H1 (cell line): ENCODE results near the gene HMX1. TPM values are rescaled to one million over a fixed set of nuclear protein-coding genes. Genes with fewer than 3 reads are reported as not detected.

Source experiments
- CTCF ChIA-PET: fragments of 300-600 bp; sonication (Branson Sonifier 250); formaldehyde crosslinking; loops from one replicate; lab custom pipeline; 2021; ENCODE audit not compliant: partially characterized antibody; lab: Charles Lee
- POLR2A ChIA-PET: fragments of 300-600 bp; sonication (Branson Sonifier 250); formaldehyde crosslinking; loops from one replicate; lab custom pipeline; 2021; ENCODE audit warnings: inconsistent platforms; ENCODE audit not compliant: partially characterized antibody; lab: Charles Lee
- DNase-seq, 2 experiments: peaks; one replicate each; pipeline versions ENCODE4 v3.0.0 to v3.0.0-alpha.2; 2010 to 2022; ENCODE audit warnings: low spot score in 2 of 2, low read depth in 1 of 2, mixed read lengths in 1 of 2
- FAIRE-seq: peaks from 2 replicates; lab custom pipeline; 2011; peaks lifted over from hg19 to GRCh38; lab: Jason Lieb, UNC
- H2AFZ ChIP-seq: 2 replicates; pipeline ENCODE4 v1.8.1; 2012; ENCODE audit warnings: low read length, inconsistent platforms
- H2AK5ac ChIP-seq: 2 replicates; pipeline ENCODE4 v1.6.1; 2013; ENCODE audit warnings: low read depth, low read length
- H2BK120ac ChIP-seq: replicated peaks from 2 replicates; pipeline ENCODE3; 2013; ENCODE audit warnings: low read depth, low read length, inconsistent platforms
- H2BK12ac ChIP-seq: 2 replicates; pipeline ENCODE4 v1.6.1; 2013; ENCODE audit warnings: low read depth, low read length
- H2BK15ac ChIP-seq: 2 replicates; pipeline ENCODE4 v1.6.1; 2013; ENCODE audit warnings: low read length
- H2BK20ac ChIP-seq: 2 replicates; pipeline ENCODE4 v1.6.1; 2013; ENCODE audit warnings: low read length
- H2BK5ac ChIP-seq: 2 replicates; pipeline ENCODE4 v1.6.1; 2013; ENCODE audit warnings: low read depth, low read length
- H3K14ac ChIP-seq: 2 replicates; pipeline ENCODE4 v1.6.1; 2013; ENCODE audit warnings: inconsistent platforms; ENCODE audit not compliant: insufficient read length
- H3K18ac ChIP-seq: 2 replicates; pipeline ENCODE4 v1.6.1; 2013; ENCODE audit warnings: low read length; ENCODE audit errors: extremely low read depth
- H3K23ac ChIP-seq: 2 replicates; pipeline ENCODE4 v1.6.1; 2013; ENCODE audit warnings: inconsistent platforms; ENCODE audit not compliant: insufficient read length
- H3K23me2 ChIP-seq: 2 replicates; pipeline ENCODE4 v1.6.1; 2013; ENCODE audit warnings: low read depth, low read length
- H3K27ac ChIP-seq: 2 replicates; pipeline ENCODE4 v1.6.1; 2011; ENCODE audit warnings: low read depth, low read length, inconsistent platforms
- H3K27me3 ChIP-seq, 4 experiments: replicated peaks in 1 of 4; 1 replicate in 1 of 4; 2 replicates in 3 of 4; pipeline versions ENCODE4 v1.6.1 to v1.8.1; 2011 to 2013; ENCODE audit warnings: low read length in 3 of 4, mild to moderate bottlenecking in 3 of 4, inconsistent platforms in 2 of 4, mixed read lengths in 2 of 4, moderate library complexity in 1 of 4; ENCODE audit not compliant: control insufficient read depth in 3 of 4, insufficient read depth in 3 of 4; ENCODE audit errors: extremely low read depth in 1 of 4
- H3K36me3 ChIP-seq, 4 experiments: 2 replicates each; pipeline versions ENCODE4 v1.6.1 to v1.8.1; 2011 to 2013; ENCODE audit warnings: mild to moderate bottlenecking in 4 of 4, low read length in 3 of 4, moderate library complexity in 2 of 4, control low read depth in 1 of 4, inconsistent platforms in 1 of 4; ENCODE audit not compliant: insufficient read depth in 4 of 4, control insufficient read depth in 2 of 4
- H3K4ac ChIP-seq: replicated peaks from 2 replicates; pipeline ENCODE3; 2013; ENCODE audit warnings: low read length, low read depth, mixed read lengths, inconsistent platforms; ENCODE audit not compliant: insufficient read length
- H3K4me1 ChIP-seq, 4 experiments: replicated peaks in 1 of 4; 1 replicate in 1 of 4; 2 replicates in 3 of 4; pipeline versions ENCODE4 v1.6.1 to v1.8.1; 2011 to 2013; ENCODE audit warnings: low read length in 3 of 4, inconsistent platforms in 2 of 4, mixed read lengths in 1 of 4; ENCODE audit not compliant: insufficient read depth in 4 of 4, control insufficient read depth in 3 of 4
- H3K4me2 ChIP-seq, 2 experiments: 2 replicates each; pipeline versions ENCODE4 v1.6.1 to v1.8.1; 2011 to 2013; ENCODE audit warnings: low read depth in 2 of 2, low read length in 2 of 2, control low read depth in 1 of 2, inconsistent platforms in 1 of 2, mild to moderate bottlenecking in 1 of 2; ENCODE audit not compliant: insufficient read depth in 1 of 2
- H3K4me3 ChIP-seq, 4 experiments: fragments of 200-600, 300-600 bp in 1 of 4; sonication (generic), shearing (Covaris generic), sonication (Bioruptor Twin) in 1 of 4; 2 replicates each; pipeline versions ENCODE4 v1.5.1 to v1.8.1; 2011 to 2016; ENCODE audit warnings: low read length in 4 of 4, low read depth in 3 of 4, control low read depth in 2 of 4, inconsistent platforms in 2 of 4, mild to moderate bottlenecking in 2 of 4, mixed read lengths in 1 of 4, moderate library complexity in 1 of 4; ENCODE audit not compliant: insufficient read depth in 2 of 4; ENCODE audit errors: extremely low read depth in 1 of 4
- H3K56ac ChIP-seq: replicated peaks from 2 replicates; pipeline ENCODE3; 2013; ENCODE audit warnings: low read depth, mild to moderate bottlenecking, mixed read lengths, low read length, inconsistent platforms; ENCODE audit not compliant: insufficient read length
- H3K79me1 ChIP-seq: 2 replicates; pipeline ENCODE4 v1.6.1; 2013; ENCODE audit warnings: low read depth, low read length, control low read depth
- H3K79me2 ChIP-seq, 2 experiments: 2 replicates each; pipeline versions ENCODE4 v1.6.1 to v1.8.1; 2012 to 2013; ENCODE audit warnings: low read length in 2 of 2, mild to moderate bottlenecking in 2 of 2, inconsistent platforms in 1 of 2; ENCODE audit not compliant: insufficient read depth in 2 of 2, control insufficient read depth in 1 of 2
- H3K9ac ChIP-seq, 4 experiments: replicated peaks in 1 of 4; 1 replicate in 1 of 4; 2 replicates in 3 of 4; pipeline versions ENCODE4 v1.6.1 to v1.8.1; 2011 to 2013; ENCODE audit warnings: low read depth in 3 of 4, low read length in 3 of 4, control low read depth in 2 of 4, mild to moderate bottlenecking in 2 of 4, moderate library complexity in 2 of 4, inconsistent platforms in 1 of 4; ENCODE audit errors: extremely low read depth in 1 of 4
- H3K9me3 ChIP-seq, 2 experiments: 2 replicates each; pipeline versions ENCODE4 v1.6.1 to v1.8.1; 2012 to 2013; ENCODE audit warnings: mild to moderate bottlenecking in 2 of 2, moderate library complexity in 2 of 2, control low read depth in 1 of 2, inconsistent platforms in 1 of 2, low read depth in 1 of 2, low read length in 1 of 2, mixed read lengths in 1 of 2; ENCODE audit not compliant: insufficient read depth in 2 of 2
- H4K20me1 ChIP-seq, 2 experiments: replicated peaks in 1 of 2; 2 replicates each; pipeline versions ENCODE3 to v1.8.1; 2011 to 2013; ENCODE audit warnings: inconsistent platforms in 2 of 2, low read length in 2 of 2, mild to moderate bottlenecking in 1 of 2; ENCODE audit not compliant: insufficient read depth in 2 of 2, control insufficient read depth in 1 of 2
- H4K5ac ChIP-seq: 2 replicates; pipeline ENCODE4 v1.6.1; 2013; ENCODE audit warnings: low read length, low read depth, mixed read lengths, inconsistent platforms; ENCODE audit not compliant: insufficient read length
- H4K8ac ChIP-seq: 2 replicates; pipeline ENCODE4 v1.8.0; 2013; ENCODE audit warnings: mild to moderate bottlenecking, moderate library complexity, low read length, inconsistent platforms; ENCODE audit not compliant: insufficient read depth; ENCODE audit errors: extremely low read depth
- H4K91ac ChIP-seq: replicated peaks from 2 replicates; pipeline ENCODE3; 2013; ENCODE audit warnings: low read length, mixed read lengths, inconsistent platforms; ENCODE audit not compliant: insufficient read length
- KDM1A ChIP-seq: fragments of 200-600, 300-600 bp; sonication (generic); IDR thresholded peaks from 2 replicates; pipeline ENCODE4 v1.7.1; 2016; ENCODE audit warnings: mild to moderate bottlenecking, low read length, borderline replicate concordance
- TBP ChIP-seq: IDR thresholded peaks from 2 replicates; pipeline ENCODE4 v1.6.1; 2011; ENCODE audit warnings: low read depth, low read length, improper control_type of control experiment
- WGBS, 2 experiments: shearing (Covaris generic) in 1 of 2; methylation state at CpG; one replicate each; pipeline versions ENCODE4 v1.1.6 to v1.1.7; 2013 to 2015; ENCODE audit warnings: low lambda C conversion rate in 2 of 2, mixed read lengths in 2 of 2, inconsistent platforms in 1 of 2, low coverage in 1 of 2, missing lambda C conversion rate in 1 of 2; ENCODE audit not compliant: insufficient replicate concordance in 2 of 2, insufficient coverage in 1 of 2, insufficient read length in 1 of 2; ENCODE audit errors: extremely low coverage in 1 of 2, missing lambda C conversion rate in 1 of 2; 5-methylcytosine and 5-hydroxymethylcytosine counted together
- polyA plus RNA-seq, 7 experiments: library from polyadenylated mRNA; depleted of rRNA in 3 of 7; stranded (reverse) in 5 of 7; unstranded in 2 of 7; fragments of >200 nt in 5 of 7; fragments of 200-250 nt in 2 of 7; gene quantifications; 1 replicate in 5 of 7; 2 replicates in 1 of 7; 4 replicates in 1 of 7; pipeline versions ENCODE4 v1.2.1 to v1.2.3, GENCODE V29; 2011 to 2013; ENCODE audit warnings: missing spikeins in 2 of 7, mixed read lengths in 2 of 7
- total RNA-seq: library from RNA; stranded (reverse); fragmentation: NEBNext Ultra II Directional; extraction: Animal tissue kit (Norgen Biotek cat#: 25700); gene quantifications from 2 replicates; pipeline ENCODE4 v1.2.1, GENCODE V29; 2021

HMX1 gene
- total and polyA plus RNA-seq, 2 of the 8 experiments (the other 6 are each of a cell fraction or from before 2014, with no cell fraction given) = 0.26 TPM; not detected in 1

GRCh38 chr4:8896506-8896905, 24.9 kb upstream of the HMX1 start:
- Histone ChIP-seq H3K4me3 (no peak overlapping the region), H2BK5ac (no peak overlapping the region), H3K27ac (no peak overlapping the region), H2BK12ac (no peak overlapping the region; the same call in 1 of the 2 replicates), H4K20me1 (peaks cover 8 to 9% of the 10 kb centered on the region in 2 experiments), H3K36me3 (peaks cover 0 to 3% (median 0%) of the 10 kb centered on the region in 4 experiments; a peak in 1 of 8 replicates), H3K27me3 (peaks cover 43 to 62% (median 54%) of the 10 kb centered on the region in 4 experiments), H3K9me3 (peaks cover 8 to 19% of the 10 kb centered on the region in 2 experiments; a peak in 3 of 4 replicates), H3K18ac (no peak overlapping the region), H2BK120ac (no peak overlapping the region), H3K56ac (no peak overlapping the region), H4K5ac (no peak overlapping the region), H3K9ac (no peak overlapping the region), H4K91ac (no peak overlapping the region), H3K4ac (no peak overlapping the region), H2BK15ac (no peak overlapping the region), H3K23ac (no peak overlapping the region), H2AK5ac (no peak overlapping the region), H3K79me2 (no peaks in the 10 kb centered on the region), H3K14ac (no peak overlapping the region), H3K4me2 (no peak overlapping the region; a peak in 1 of 4 replicates), H2AFZ (no peak overlapping the region), H3K79me1 (no peaks in the 10 kb centered on the region), H3K23me2 (peaks cover 12% of the 10 kb centered on the region; the same call in 1 of the 2 replicates), H3K4me1 (peaks cover 0 to 34% (median 24%) of the 10 kb centered on the region in 4 experiments; a peak in 6 of 7 replicates), H4K8ac (no peak overlapping the region), H2BK20ac (no peak overlapping the region)
- WGBS, 2 experiments = 79% methylated on average over 5 of the region's 5 CpGs; no CpG with 5 or more reads in 1 of the 2 experiments
- TF ChIP-seq KDM1A (peak; percentile 47; the same call in 1 of the 2 replicates), TBP (no peak)
- CTCF ChIA-PET = interaction anchor here (0.7 to 6.1 kb wide), 6 partner anchors 9 to 40 kb away, joined by 3 to 31 read pairs (median 4); no protein-coding TSS in a partner anchor
- DNase-seq = no peak
- FAIRE-seq = no peak
- POLR2A ChIA-PET = interaction anchor here (0.7 kb wide), 1 partner anchor 50 kb away, joined by 3 read pairs; no protein-coding TSS in a partner anchor
